Gastrocnemius medialis (tissue), 4 donors: Measurements from ENCODE around the gene ZNF747.

Experiments used
- CTCF ChIP-seq, 5 experiments: fragments of 450-650 bp in 3 of 5; fragments of 200-600 bp in 2 of 5; sonication (generic) in 2 of 5; IDR thresholded peaks in 4 of 5; conservative IDR thresholded peaks in 1 of 5; 1 replicate in 4 of 5; 2 replicates in 1 of 5; pipeline ENCODE4 v1.5.1; 2016 to 2019; ENCODE audit warnings: antibody characterized with exemption in 5 of 5, mild to moderate bottlenecking in 3 of 5, moderate library complexity in 3 of 5
- POLR2A ChIP-seq, 2 donors: fragments of 450-650 bp; IDR thresholded peaks; one replicate each; pipeline ENCODE4 v1.6.1; 2017; ENCODE audit warnings: antibody characterized with exemption in 2 of 2, mild to moderate bottlenecking in 2 of 2, moderate library complexity in 2 of 2

- TF ChIP-seq POLR2A (IDR thresholded peaks at IDR 0.05) = no peak
- no peak for TF ChIP-seq CTCF (IDR thresholded peaks at IDR 0.05 in 4 of 5, conservative IDR thresholded peaks at IDR 0.05 in 1 of 5)
Measured at GRCh38 chr16:30558789-30559377, 24.2 kb upstream of the ZNF747 start.
